DOHH2 (cell line): ENCODE measurements around the gene IPO13.

Source experiments
- H3F3A ChIP-seq: fragments of 200-600 bp; sonication (generic), shearing (Covaris generic); 2 replicates; pipeline ENCODE4 v1.6.0; 2016; ENCODE audit warnings: antibody characterized with exemption, mild to moderate bottlenecking; ENCODE audit not compliant: control insufficient read depth, insufficient read depth
- H3K27ac ChIP-seq: fragments of 200-600 bp; sonication (generic); 2 replicates; pipeline ENCODE4 v1.5.1; 2014; ENCODE audit warnings: low read depth, mild to moderate bottlenecking, low read length, moderate library complexity
- H3K27me3 ChIP-seq: fragments of 200-600 bp; sonication (generic); 2 replicates; pipeline ENCODE4 v1.6.1; 2014; ENCODE audit warnings: mild to moderate bottlenecking, low read length, mixed read lengths; ENCODE audit not compliant: control insufficient read depth
- H3K36me3 ChIP-seq: fragments of 200-600 bp; sonication (generic); 2 replicates; pipeline ENCODE4 v1.6.1; 2014; ENCODE audit warnings: mild to moderate bottlenecking, low read length, moderate library complexity, mixed read lengths; ENCODE audit not compliant: control insufficient read depth
- H3K4me1 ChIP-seq: fragments of 200-600 bp; sonication (generic); 2 replicates; pipeline ENCODE4 v1.6.1; 2014; ENCODE audit warnings: mild to moderate bottlenecking, low read length, mixed read lengths; ENCODE audit not compliant: control insufficient read depth
- H3K4me2 ChIP-seq: fragments of 200-600 bp; sonication (generic); 2 replicates; pipeline ENCODE4 v1.6.0; 2014; ENCODE audit warnings: mild to moderate bottlenecking, low read length, moderate library complexity
- H3K4me3 ChIP-seq: fragments of 200-600 bp; sonication (generic); 2 replicates; pipeline ENCODE4 v1.5.1; 2014; ENCODE audit warnings: mild to moderate bottlenecking, low read length, mixed read lengths
- H3K79me2 ChIP-seq: fragments of 200-600 bp; sonication (generic); 2 replicates; pipeline ENCODE4 v1.6.1; 2014; ENCODE audit warnings: mild to moderate bottlenecking, low read length, mixed read lengths; ENCODE audit not compliant: control insufficient read depth
- H3K9me2 ChIP-seq: fragments of 200-600 bp; sonication (generic); replicated peaks from 2 replicates; pipeline ENCODE4 v1.6.1; 2014; ENCODE audit warnings: mild to moderate bottlenecking, low read length, mixed read lengths; ENCODE audit not compliant: control insufficient read depth
- H3K9me3 ChIP-seq: fragments of 200-600 bp; sonication (generic); 2 replicates; pipeline ENCODE4 v1.6.1; 2014; ENCODE audit warnings: antibody characterized with exemption, low read length, mixed read lengths; ENCODE audit not compliant: control insufficient read depth, insufficient read depth
- H4K20me1 ChIP-seq: fragments of 200-600 bp; sonication (generic); 2 replicates; pipeline ENCODE4 v1.6.0; 2014; ENCODE audit warnings: low read depth, mild to moderate bottlenecking, antibody characterized with exemption, low read length, moderate library complexity; ENCODE audit not compliant: control insufficient read depth, insufficient read depth
- CTCF ChIP-seq: fragments of 200-600 bp; sonication (generic); IDR thresholded peaks from one replicate; pipeline ENCODE4 v1.5.1; 2014; ENCODE audit warnings: antibody characterized with exemption, mild to moderate bottlenecking, low read depth, low read length; ENCODE audit not compliant: poor library complexity, severe bottlenecking
- EZH2phosphoT487 ChIP-seq: fragments of 200-600 bp; sonication (generic); IDR thresholded peaks from 2 replicates; pipeline ENCODE4 v1.6.1; 2017; ENCODE audit warnings: borderline replicate concordance, mild to moderate bottlenecking, antibody characterized with exemption, low read length, moderate library complexity, mixed read lengths

Gene IPO13

GRCh38 chr1:44016041-44016889, 69.5 kb downstream of the IPO13 start:
- Histone ChIP-seq H3K9me2 (no peaks in the 10 kb centered on the region), H3K4me1 (no peaks in the 10 kb centered on the region), H3K36me3 (no peaks in the 10 kb centered on the region), H3K4me2 (no peak overlapping the region), H3K9me3 (no peaks in the 10 kb centered on the region), H4K20me1 (no peaks in the 10 kb centered on the region), H3K27ac (no peak overlapping the region), H3K4me3 (no peak overlapping the region), H3F3A (no peaks in the 10 kb centered on the region), H3K27me3 (peaks cover 3% of the 10 kb centered on the region; the same call in 1 of the 2 replicates), H3K79me2 (no peaks in the 10 kb centered on the region)
- no peak for TF ChIP-seq CTCF
- TF ChIP-seq EZH2phosphoT487: no peak

- H3K27ac ChIP-seq: no peak overlapping the region
- peaks cover 3% of the 10 kb centered on the region; the same call in 1 of the 2 replicates for H3K27me3 ChIP-seq
- H3K36me3 ChIP-seq: no peaks in the 10 kb centered on the region
- no peaks in the 10 kb centered on the region for H4K20me1 ChIP-seq
- no peak overlapping the region for H3K4me2 ChIP-seq
- TF ChIP-seq CTCF (no peak), EZH2phosphoT487 (no peak)
- H3K9me3 ChIP-seq: no peaks in the 10 kb centered on the region
- no peaks in the 10 kb centered on the region for H3K4me1 ChIP-seq
- no peaks in the 10 kb centered on the region for H3K9me2 ChIP-seq
- H3K4me3 ChIP-seq: no peak overlapping the region
- H3K79me2 ChIP-seq: no peaks in the 10 kb centered on the region
- no peaks in the 10 kb centered on the region for H3F3A ChIP-seq
Observed at GRCh38 chr1:44016890-44017400, 70.2 kb downstream of the IPO13 start.
